Right renal cortex interstitium (tissue), 3 donors: ENCODE results near the gene NCOA7. TPM values are rescaled to one million over a fixed set of nuclear protein-coding genes. Genes with fewer than 3 reads are reported as not detected.

ENCODE experiments used
- DNase-seq, 3 donors: peaks; one replicate each; pipeline ENCODE4 v3.0.0-alpha.2; 2013; ENCODE audit warnings: low read depth in 3 of 3, low spot score in 2 of 3
- polyA plus RNA-seq, 3 donors: library from polyadenylated mRNA; unstranded; fragments of 120-200 nt; gene quantifications; one replicate each; pipeline ENCODE4 v1.2.1, GENCODE V29; 2013; ENCODE audit not compliant: insufficient read length in 3 of 3

NCOA7 gene
- polyA plus RNA-seq, 3 donors: 44.6 to 69.7 (median 54.3) TPM

- DNase-seq: no peak
These were observed 17.8 kb downstream of the NCOA7 start for GRCh38 chr6:125808591-125808990.

- DNase-seq: no peak
These were observed 18.9 kb downstream of the NCOA7 start for GRCh38 chr6:125809570-125810170.

- no peak for DNase-seq
These were observed 19.7 kb downstream of the NCOA7 start for GRCh38 chr6:125810445-125810844.

- no peak for DNase-seq
These were observed 20.5 kb downstream of the NCOA7 start for GRCh38 chr6:125811259-125811658.

- no peak for DNase-seq
These were observed 21.9 kb downstream of the NCOA7 start for GRCh38 chr6:125812394-125813292.

GRCh38 chr6:125814481-125814880, 23.7 kb downstream of the NCOA7 start:
- DNase-seq: no peak

GRCh38 chr6:125815080-125815910, 24.5 kb downstream of the NCOA7 start:
- DNase-seq: no peak

- DNase-seq: no peak
These were observed 26.1 kb downstream of the NCOA7 start for GRCh38 chr6:125816828-125817280.

GRCh38 chr6:125818225-125818657, 27.5 kb downstream of the NCOA7 start:
- DNase-seq: no peak

GRCh38 chr6:125818772-125819260, 28.1 kb downstream of the NCOA7 start:
- DNase-seq: no peak

- no peak for DNase-seq
These were observed 29.0 kb downstream of the NCOA7 start for GRCh38 chr6:125819535-125820326.

GRCh38 chr6:125821825-125822281, 31.1 kb downstream of the NCOA7 start:
- no peak for DNase-seq

- DNase-seq: no peak
These were observed 32.4 kb downstream of the NCOA7 start for GRCh38 chr6:125823180-125823579.

- DNase-seq: no peak
These were observed 34.4 kb downstream of the NCOA7 start for GRCh38 chr6:125824946-125825771.

- DNase-seq: no peak
These were observed 36.1 kb downstream of the NCOA7 start for GRCh38 chr6:125826695-125827463.

- no peak for DNase-seq
These were observed 37.1 kb downstream of the NCOA7 start for GRCh38 chr6:125827788-125828320.

GRCh38 chr6:125828476-125829039, 37.8 kb downstream of the NCOA7 start:
- DNase-seq: no peak

GRCh38 chr6:125829433-125829832, 38.7 kb downstream of the NCOA7 start:
- no peak for DNase-seq
